Psoas muscle (tissue), 8 donors: ENCODE data around the gene RACK1. TPM values are rescaled to one million over a fixed set of nuclear protein-coding genes. Genes with fewer than 3 reads are reported as not detected.

ENCODE experiments used
- ATAC-seq, 4 donors: fragments of 200-7000 bp; cut with Tn5 transposase; one replicate each; pipeline ENCODE4 v1.9.1; 2020; ENCODE audit warnings: moderate library complexity in 3 of 4, mild to moderate bottlenecking in 2 of 4
- DNase-seq, 2 donors: peaks; one replicate each; pipeline ENCODE4 v3.0.0-alpha.2; 2020
- H3K27ac ChIP-seq: fragments of 200-600 bp; one replicate; pipeline ENCODE4 v1.8.0; 2022
- H3K27me3 ChIP-seq, 3 donors: fragments of 200-600 bp in 1 of 3; one replicate each; pipeline versions ENCODE4 v1.6.1 to v1.8.0; 2013 to 2022; ENCODE audit warnings: low read length in 2 of 3, mild to moderate bottlenecking in 2 of 3, moderate library complexity in 1 of 3; ENCODE audit not compliant: insufficient read depth in 3 of 3
- H3K36me3 ChIP-seq, 2 donors: fragments of 200-600 bp in 1 of 2; one replicate each; pipeline versions ENCODE4 v1.6.1 to v1.8.0; 2013 to 2022; ENCODE audit warnings: low read depth in 1 of 2, mild to moderate bottlenecking in 1 of 2, moderate library complexity in 1 of 2; ENCODE audit not compliant: insufficient read depth in 1 of 2
- H3K4me1 ChIP-seq: fragments of 200-600 bp; one replicate; pipeline ENCODE4 v1.8.0; 2022
- H3K4me3 ChIP-seq: fragments of 200-600 bp; one replicate; pipeline ENCODE4 v1.8.0; 2022; ENCODE audit warnings: mild to moderate bottlenecking
- H3K9me3 ChIP-seq: fragments of 200-600 bp; one replicate; pipeline ENCODE4 v1.8.0; 2022
- WGBS, 3 donors: extraction: QIAGEN DNeasy Blood & Tissue Kit; methylation state at CpG; one replicate each; pipeline versions ENCODE4 v1.1.6 to v1.1.7; 2013; 5-methylcytosine and 5-hydroxymethylcytosine counted together
- intact Hi-C, 2 donors: fragments of 100-400 bp; cut with DNase I; formaldehyde crosslinking; loops; one replicate each; pipeline versions ENCODE4 v1.11.0 to v1.14.2; 2022
- polyA plus RNA-seq, 3 donors: library from polyadenylated mRNA; stranded (reverse); fragments of 200-250 nt; gene quantifications; one replicate each; pipeline ENCODE4 v1.2.3, GENCODE V29; 2013
- total RNA-seq, 4 donors: library from RNA; stranded (reverse); fragmentation: NEBNext Ultra II Directional in 2 of 4; extraction: Animal tissue kit (Norgen Biotek cat#: 25700) in 2 of 4; gene quantifications; one replicate each; pipeline versions ENCODE4 v1.2.1 to v1.2.4, GENCODE V29; 2021 to 2023
- TF ChIP-seq, protein P1 (sequence below): fragments of 200-600 bp; IDR thresholded peaks from one replicate; pipeline ENCODE4 v1.8.0; 2022; ENCODE audit warnings: antibody characterized with exemption
- donor health status: healthy with polysubstance abuse.
- donor health status: DM: no; HTN: no; CAD: no; lungs with moderate emphysema.
- donor health status: Bipolar disorder and iron deficiency.
- donor health status: healthy.
- donor health status: DM: yes; HTN: yes; CAD: no.
- donor health status: DM: no; HTN: no; CAD: no.
- donor health status: DM: no; HTN: no; CAD: no.
- donor health status: DM: yes; HTN: yes; CAD: no.

Gene RACK1
- total and polyA plus RNA-seq, 7 donors, result 832 to 3,660 (median 1,110) TPM

DNA sequence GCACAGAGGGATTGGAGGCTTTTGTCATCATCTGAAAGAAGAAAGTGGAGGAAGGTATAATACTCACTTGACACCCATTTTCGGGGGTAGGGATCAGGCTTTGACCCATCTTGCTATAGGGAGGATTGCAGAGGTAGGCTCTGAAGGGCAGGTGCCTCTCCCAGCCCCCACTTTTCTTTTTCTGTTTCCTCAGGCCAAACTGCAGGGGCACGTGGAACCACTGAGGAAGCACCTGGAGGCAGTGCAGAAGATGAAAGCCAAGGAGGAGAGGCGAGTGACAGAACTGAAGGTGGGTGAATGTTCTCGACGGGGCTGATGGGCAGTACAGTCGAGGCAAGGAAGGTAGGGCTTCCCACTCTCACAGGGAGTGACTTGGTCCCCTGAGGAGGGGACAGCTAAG is 13.2 kb downstream of the RACK1 start:
- no peak overlapping the region for H3K4me3 ChIP-seq
- TF ChIP-seq, protein P1, sequence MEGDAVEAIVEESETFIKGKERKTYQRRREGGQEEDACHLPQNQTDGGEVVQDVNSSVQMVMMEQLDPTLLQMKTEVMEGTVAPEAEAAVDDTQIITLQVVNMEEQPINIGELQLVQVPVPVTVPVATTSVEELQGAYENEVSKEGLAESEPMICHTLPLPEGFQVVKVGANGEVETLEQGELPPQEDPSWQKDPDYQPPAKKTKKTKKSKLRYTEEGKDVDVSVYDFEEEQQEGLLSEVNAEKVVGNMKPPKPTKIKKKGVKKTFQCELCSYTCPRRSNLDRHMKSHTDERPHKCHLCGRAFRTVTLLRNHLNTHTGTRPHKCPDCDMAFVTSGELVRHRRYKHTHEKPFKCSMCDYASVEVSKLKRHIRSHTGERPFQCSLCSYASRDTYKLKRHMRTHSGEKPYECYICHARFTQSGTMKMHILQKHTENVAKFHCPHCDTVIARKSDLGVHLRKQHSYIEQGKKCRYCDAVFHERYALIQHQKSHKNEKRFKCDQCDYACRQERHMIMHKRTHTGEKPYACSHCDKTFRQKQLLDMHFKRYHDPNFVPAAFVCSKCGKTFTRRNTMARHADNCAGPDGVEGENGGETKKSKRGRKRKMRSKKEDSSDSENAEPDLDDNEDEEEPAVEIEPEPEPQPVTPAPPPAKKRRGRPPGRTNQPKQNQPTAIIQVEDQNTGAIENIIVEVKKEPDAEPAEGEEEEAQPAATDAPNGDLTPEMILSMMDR, result no peak
- intact Hi-C loops, result no loop called here
- WGBS, 3 donors, result 83 to 88% (median 86%) methylated on average over 6 of the region's 6 CpGs
- H3K27ac ChIP-seq, result no peak overlapping the region
- H3K36me3 ChIP-seq, result peaks cover 3 to 80% of the 10 kb centered on the region in 2 donors
- ATAC-seq, result no peak
- no peaks in the 10 kb centered on the region for H3K4me1 ChIP-seq
- no peak for DNase-seq
- no peaks in the 10 kb centered on the region for H3K27me3 ChIP-seq
- H3K9me3 ChIP-seq, result no peaks in the 10 kb centered on the region

DNA sequence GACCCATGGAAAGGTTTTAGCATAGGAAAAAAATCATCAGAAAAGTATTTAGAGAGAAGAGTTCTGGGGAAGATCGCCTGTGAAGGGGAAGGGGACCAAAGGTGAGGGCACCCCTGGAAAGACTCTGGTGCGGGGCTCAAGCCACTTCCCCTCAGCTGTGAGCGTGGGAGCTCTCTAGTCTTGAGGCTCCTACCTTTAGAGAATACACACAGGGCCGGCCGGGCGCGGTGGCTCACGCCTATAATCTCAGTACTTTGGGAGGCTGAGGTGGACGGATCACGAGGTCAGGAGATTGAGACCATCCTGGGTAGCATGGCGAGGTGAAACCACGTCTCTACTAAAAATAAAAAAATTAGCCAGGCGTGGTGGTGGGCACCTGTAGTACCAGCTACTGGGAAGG is 13.7 kb downstream of the RACK1 start:
- H3K9me3 ChIP-seq, result no peaks in the 10 kb centered on the region
- no peak overlapping the region for H3K4me3 ChIP-seq
- DNase-seq (no peak), ATAC-seq (no peak)
- 84 to 95% (median 94%) methylated on average over 13 of the region's 13 CpGs for WGBS, 3 donors
- H3K4me1 ChIP-seq, result peaks cover 4% of the 10 kb centered on the region
- TF ChIP-seq, protein P1, result no peak
- H3K36me3 ChIP-seq, result peaks cover 0 to 74% of the 10 kb centered on the region in 2 donors
- H3K27ac ChIP-seq, result no peak overlapping the region
- no peaks in the 10 kb centered on the region for H3K27me3 ChIP-seq
- intact Hi-C loops, result no loop called here

GRCh38 chr5:181224390-181225229 is 19.1 kb downstream of the RACK1 start:
- ATAC-seq, result no peak
- TF ChIP-seq, protein P1, result no peak
- H3K4me3 ChIP-seq, result peak overlapping the region; percentile 97
- H3K36me3 ChIP-seq, result peaks cover 0 to 24% of the 10 kb centered on the region in 2 donors
- H3K4me1 ChIP-seq, result peaks cover 14% of the 10 kb centered on the region
- 66 to 71% (median 69%) methylated on average over 22 of the region's 22 CpGs for WGBS, 3 donors
- H3K27ac ChIP-seq, result peak overlapping the region; percentile 100
- no peaks in the 10 kb centered on the region for H3K9me3 ChIP-seq
- DNase-seq, result peak in 1 of 2 donors; percentile 67
- H3K27me3 ChIP-seq, result no peaks in the 10 kb centered on the region
- intact Hi-C loops, result no loop called here

DNA sequence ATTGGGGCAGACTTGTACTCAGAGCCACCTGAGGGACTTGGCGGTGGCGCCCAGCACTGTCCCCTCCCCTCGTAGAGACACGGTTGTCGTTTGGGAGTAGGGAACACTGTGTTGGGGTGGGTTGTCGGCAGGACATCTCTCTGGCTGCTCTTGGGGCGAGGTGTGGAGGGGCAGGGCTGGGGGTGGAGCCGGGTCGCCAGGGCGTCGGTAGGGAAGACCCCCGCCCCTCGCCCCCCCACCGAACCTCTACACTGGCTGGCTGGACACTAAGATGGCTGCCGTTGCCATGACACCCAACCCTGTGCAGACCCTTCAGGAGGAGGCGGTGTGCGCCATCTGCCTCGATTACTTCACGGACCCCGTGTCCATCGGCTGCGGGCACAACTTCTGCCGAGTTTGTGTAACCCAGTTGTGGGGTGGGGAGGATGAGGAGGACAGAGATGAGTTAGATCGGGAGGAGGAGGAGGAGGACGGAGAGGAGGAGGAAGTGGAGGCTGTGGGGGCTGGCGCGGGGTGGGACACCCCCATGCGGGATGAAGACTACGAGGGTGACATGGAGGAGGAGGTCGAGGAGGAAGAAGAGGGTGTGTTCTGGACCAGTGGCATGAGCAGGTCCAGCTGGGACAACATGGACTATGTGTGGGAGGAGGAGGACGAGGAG is 19.8 kb downstream of the RACK1 start:
- Histone ChIP-seq H3K27ac (peak overlapping the region; percentile 100), H3K9me3 (no peaks in the 10 kb centered on the region), H3K36me3 (peaks cover 0 to 17% of the 10 kb centered on the region in 2 donors), H3K27me3 (no peaks in the 10 kb centered on the region), H3K4me3 (peak overlapping the region; percentile 97), H3K4me1 (peaks cover 14% of the 10 kb centered on the region)
- ATAC-seq (peak in 2 of 4 donors; percentile 2), DNase-seq (peak; percentile 67 to 83)
- 1 to 2% (median 2%) methylated on average over 29 to 31 of the region's 31 CpGs for WGBS, 3 donors
- TF ChIP-seq, protein P1, result no peak
- intact Hi-C loops, result loop anchor here (1.0 to 2.0 kb wide), 3 partner anchors 17 to 37 kb away; partner anchors contain the start of genes RACK1 (in 1 of the 2) and TRIM52 (in 1 of the 2)
